HCT116 (cell line): ENCODE measurements around the gene AGAP1.

Source experiments
- ATF3 ChIP-seq: IDR thresholded peaks from 2 replicates; pipeline ENCODE4 v1.6.1; 2012
- CBX3 ChIP-seq: IDR thresholded peaks from 2 replicates; pipeline ENCODE4 v1.6.1; 2012; ENCODE audit warnings: low read depth
- CEBPB ChIP-seq: IDR thresholded peaks from 2 replicates; pipeline ENCODE4 v1.6.1; 2012; ENCODE audit warnings: low read depth
- EZH2 ChIP-seq: fragments of 200-600 bp; sonication (generic); IDR thresholded peaks from 2 replicates; pipeline ENCODE4 v1.6.1; 2017; ENCODE audit warnings: antibody characterized with exemption, mixed run types
- EZH2phosphoT487 ChIP-seq: fragments of 200-600 bp; IDR thresholded peaks from 2 replicates; pipeline ENCODE4 v1.6.1; 2018; ENCODE audit warnings: antibody characterized with exemption, borderline replicate concordance
- FOSL1 ChIP-seq: IDR thresholded peaks from 2 replicates; pipeline ENCODE4 v1.6.1; 2012; ENCODE audit warnings: low read depth
- JUND ChIP-seq: IDR thresholded peaks from 2 replicates; pipeline ENCODE4 v1.6.1; 2012
- POLR2A ChIP-seq: IDR thresholded peaks from 2 replicates; pipeline ENCODE4 v1.7.0; 2011; ENCODE audit warnings: borderline replicate concordance; ENCODE audit not compliant: insufficient read depth, insufficient read length; ENCODE audit errors: extremely low read depth
- POLR2AphosphoS5 ChIP-seq: IDR thresholded peaks from 2 replicates; pipeline ENCODE4 v1.6.1; 2011; ENCODE audit warnings: mild to moderate bottlenecking, low read depth, low read length, moderate library complexity
- TCF7L2 ChIP-seq: IDR thresholded peaks from 2 replicates; pipeline ENCODE4 v1.7.0; 2011; ENCODE audit warnings: borderline replicate concordance, inconsistent platforms; ENCODE audit not compliant: insufficient read depth, insufficient read length; ENCODE audit errors: extremely low read depth
- YY1 ChIP-seq: IDR thresholded peaks from 2 replicates; pipeline ENCODE4 v1.6.1; 2011; ENCODE audit warnings: low read length, low read depth, moderate library complexity, mild to moderate bottlenecking; ENCODE audit not compliant: insufficient replicate concordance; ENCODE audit errors: extremely low read depth
- ZFX ChIP-seq: fragments of 450-650 bp; IDR thresholded peaks from 2 replicates; pipeline ENCODE4 v1.6.1; 2017
- TF ChIP-seq, protein P1 (sequence below), 3 experiments: fragments of 200-600 bp in 1 of 3; sonication (generic) in 1 of 3; IDR thresholded peaks in 2 of 3; conservative IDR thresholded peaks in 1 of 3; 2 replicates each; pipeline ENCODE4 v1.5.1; 2012 to 2017; ENCODE audit warnings: low read depth in 2 of 3, low read length in 2 of 3, antibody characterized with exemption in 1 of 3, borderline replicate concordance in 1 of 3, control low read depth in 1 of 3, mild to moderate bottlenecking in 1 of 3, mixed read lengths in 1 of 3, mixed run types in 1 of 3, moderate library complexity in 1 of 3; ENCODE audit not compliant: insufficient read depth in 1 of 3
- TF ChIP-seq, protein P2 (sequence below): IDR thresholded peaks from 2 replicates; pipeline ENCODE4 v1.6.1; 2012

DNA sequence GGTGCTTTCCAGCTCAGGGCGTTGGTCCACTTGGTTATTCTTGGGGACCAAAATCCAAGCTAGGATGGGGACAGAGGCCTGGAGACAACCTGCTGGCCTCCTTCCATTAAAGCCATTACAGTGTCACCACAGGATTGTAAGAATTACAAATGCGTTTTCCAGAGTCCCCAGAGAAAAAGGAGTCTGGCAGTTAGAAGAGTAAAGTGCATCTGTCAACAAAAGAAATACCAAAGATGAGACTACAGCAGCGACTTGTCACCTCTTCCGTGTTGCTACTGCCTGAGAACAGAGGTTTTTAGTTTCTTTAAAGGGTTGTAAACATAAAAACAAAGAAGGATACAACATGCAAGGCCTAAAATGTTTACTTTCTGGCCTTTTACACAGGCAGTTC is 235.7 kb downstream of the AGAP1 start:
- TF ChIP-seq, protein P1, sequence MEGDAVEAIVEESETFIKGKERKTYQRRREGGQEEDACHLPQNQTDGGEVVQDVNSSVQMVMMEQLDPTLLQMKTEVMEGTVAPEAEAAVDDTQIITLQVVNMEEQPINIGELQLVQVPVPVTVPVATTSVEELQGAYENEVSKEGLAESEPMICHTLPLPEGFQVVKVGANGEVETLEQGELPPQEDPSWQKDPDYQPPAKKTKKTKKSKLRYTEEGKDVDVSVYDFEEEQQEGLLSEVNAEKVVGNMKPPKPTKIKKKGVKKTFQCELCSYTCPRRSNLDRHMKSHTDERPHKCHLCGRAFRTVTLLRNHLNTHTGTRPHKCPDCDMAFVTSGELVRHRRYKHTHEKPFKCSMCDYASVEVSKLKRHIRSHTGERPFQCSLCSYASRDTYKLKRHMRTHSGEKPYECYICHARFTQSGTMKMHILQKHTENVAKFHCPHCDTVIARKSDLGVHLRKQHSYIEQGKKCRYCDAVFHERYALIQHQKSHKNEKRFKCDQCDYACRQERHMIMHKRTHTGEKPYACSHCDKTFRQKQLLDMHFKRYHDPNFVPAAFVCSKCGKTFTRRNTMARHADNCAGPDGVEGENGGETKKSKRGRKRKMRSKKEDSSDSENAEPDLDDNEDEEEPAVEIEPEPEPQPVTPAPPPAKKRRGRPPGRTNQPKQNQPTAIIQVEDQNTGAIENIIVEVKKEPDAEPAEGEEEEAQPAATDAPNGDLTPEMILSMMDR (IDR thresholded peaks at IDR 0.05 in 2 of 3, conservative IDR thresholded peaks at IDR 0.05 in 1 of 3; ENCODE audit: borderline replicate concordance in 1 of 3, insufficient read depth in 1 of 3, low read depth in 2 of 3, low read length in 2 of 3): no peak
- TF ChIP-seq JUND (no peak), EZH2 (no peak), POLR2A (no peak), POLR2AphosphoS5 (no peak), ZFX (no peak), YY1 (no peak), TCF7L2 (no peak), CEBPB (no peak), EZH2phosphoT487 (no peak), CBX3 (no peak), FOSL1 (no peak), ATF3 (no peak)
- TF ChIP-seq, protein P2, sequence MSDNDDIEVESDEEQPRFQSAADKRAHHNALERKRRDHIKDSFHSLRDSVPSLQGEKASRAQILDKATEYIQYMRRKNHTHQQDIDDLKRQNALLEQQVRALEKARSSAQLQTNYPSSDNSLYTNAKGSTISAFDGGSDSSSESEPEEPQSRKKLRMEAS: no peak
